IMR-90 (cell line): ENCODE results near the gene OAS3. TPM values are rescaled to one million over a fixed set of nuclear protein-coding genes. Genes with fewer than 3 reads are reported as not detected.

Experiments used
- ATAC-seq: fragments of 200-7000 bp; cut with Tn5 transposase; 2 replicates; pipeline ENCODE4 v1.9.1; 2020; ENCODE audit warnings: low read depth, mild to moderate bottlenecking, moderate library complexity
- BruUV-seq: library from RNA; stranded (reverse); fragments of 400-500 nt; replicated peaks from 2 replicates; lab custom pipeline; 2021; lab: Mats Ljungman, UMichigan
- CTCF ChIA-PET: fragments of 300-600 bp; formaldehyde crosslinking; extraction: SDS; loops from one replicate; lab custom pipeline; 2021; ENCODE audit warnings: antibody characterized with exemption; lab: Yijun Ruan, JAX
- POLR2A ChIA-PET: fragments of 300-600 bp; sonication (Branson Sonifier 250); formaldehyde crosslinking; loops from one replicate; lab custom pipeline; 2022; ENCODE audit warnings: antibody characterized with exemption; ENCODE audit not compliant: unreplicated experiment; lab: Charles Lee
- DNase-seq: peaks from one replicate; pipeline ENCODE4 v3.0.0; 2013
- H2AFZ ChIP-seq: replicated peaks from 2 replicates; pipeline ENCODE3; 2013; ENCODE audit warnings: low read length, mild to moderate bottlenecking; ENCODE audit not compliant: poor library complexity
- H2AK5ac ChIP-seq: 2 replicates; pipeline ENCODE4 v1.6.1; 2013; ENCODE audit warnings: low read depth, low read length, inconsistent platforms
- H2AK9ac ChIP-seq: replicated peaks from 2 replicates; pipeline ENCODE3; 2013; ENCODE audit warnings: mild to moderate bottlenecking, low read depth, low read length, moderate library complexity; ENCODE audit not compliant: poor library complexity
- H2BK120ac ChIP-seq: 2 replicates; pipeline ENCODE4 v1.6.1; 2013; ENCODE audit warnings: low read depth, low read length, inconsistent platforms
- H2BK15ac ChIP-seq: 3 replicates; pipeline ENCODE4 v1.6.1; 2013; ENCODE audit warnings: low read depth, low read length, inconsistent platforms
- H2BK20ac ChIP-seq: 2 replicates; pipeline ENCODE4 v1.6.1; 2013; ENCODE audit warnings: low read depth, mild to moderate bottlenecking, inconsistent platforms, low read length, moderate library complexity
- H2BK5ac ChIP-seq: 2 replicates; pipeline ENCODE4 v1.6.1; 2013; ENCODE audit warnings: mild to moderate bottlenecking, low read depth, low read length, inconsistent platforms; ENCODE audit not compliant: poor library complexity, severe bottlenecking
- H3K14ac ChIP-seq: replicated peaks from 2 replicates; pipeline ENCODE4 v1.6.1; 2013; ENCODE audit warnings: low read depth, low read length, inconsistent platforms
- H3K18ac ChIP-seq: 2 replicates; pipeline ENCODE4 v1.6.1; 2013; ENCODE audit warnings: low read depth, low read length, control low read depth
- H3K23ac ChIP-seq: 2 replicates; pipeline ENCODE4 v1.6.1; 2013; ENCODE audit warnings: low read depth, low read length, inconsistent platforms
- H3K27ac ChIP-seq: 2 replicates; pipeline ENCODE4 v1.5.1; 2013; ENCODE audit warnings: mild to moderate bottlenecking, control low read depth, low read length; ENCODE audit not compliant: insufficient read depth
- H3K27me3 ChIP-seq: 2 replicates; pipeline ENCODE4 v1.6.1; 2013; ENCODE audit warnings: low read length; ENCODE audit not compliant: control insufficient read depth, insufficient read depth
- H3K36me3 ChIP-seq: 2 replicates; pipeline ENCODE4 v1.6.1; 2013; ENCODE audit warnings: low read length, mixed read lengths; ENCODE audit not compliant: control insufficient read depth, insufficient read depth
- H3K4ac ChIP-seq: 2 replicates; pipeline ENCODE4 v1.6.1; 2013; ENCODE audit warnings: low read depth, low read length, inconsistent platforms
- H3K4me1 ChIP-seq: 2 replicates; pipeline ENCODE4 v1.6.1; 2013; ENCODE audit warnings: low read length, mixed read lengths; ENCODE audit not compliant: control insufficient read depth, insufficient read depth
- H3K4me2 ChIP-seq: 2 replicates; pipeline ENCODE4 v1.6.1; 2013; ENCODE audit warnings: low read depth, mild to moderate bottlenecking, control low read depth, low read length, moderate library complexity
- H3K4me3 ChIP-seq: 2 replicates; pipeline ENCODE4 v1.5.1; 2013; ENCODE audit warnings: low read depth, mild to moderate bottlenecking, control low read depth, low read length, moderate library complexity; ENCODE audit not compliant: insufficient read depth
- H3K56ac ChIP-seq: 2 replicates; pipeline ENCODE4 v1.6.1; 2013; ENCODE audit warnings: low read length, inconsistent platforms; ENCODE audit not compliant: insufficient read depth; ENCODE audit errors: extremely low read depth
- H3K79me1 ChIP-seq, 2 experiments: 2 replicates each; pipeline ENCODE4 v1.6.1; 2013; ENCODE audit warnings: low read length in 2 of 2, inconsistent platforms in 1 of 2, low read depth in 1 of 2
- H3K9ac ChIP-seq: 2 replicates; pipeline ENCODE4 v1.6.1; 2013; ENCODE audit warnings: low read depth, low read length, control low read depth
- H3K9me1 ChIP-seq: 2 replicates; pipeline ENCODE4 v1.6.1; 2013; ENCODE audit warnings: low read length, inconsistent platforms; ENCODE audit not compliant: insufficient read depth
- H3K9me3 ChIP-seq: 2 replicates; pipeline ENCODE4 v1.6.1; 2013; ENCODE audit warnings: low read length; ENCODE audit not compliant: control insufficient read depth, insufficient read depth
- H4K20me1 ChIP-seq: 2 replicates; pipeline ENCODE4 v1.6.1; 2013; ENCODE audit warnings: low read length, inconsistent platforms; ENCODE audit not compliant: insufficient read depth
- H4K5ac ChIP-seq: 2 replicates; pipeline ENCODE4 v1.6.1; 2013; ENCODE audit warnings: mild to moderate bottlenecking, low read depth, low read length, control low read depth
- H4K8ac ChIP-seq, 2 experiments: 2 replicates each; pipeline ENCODE4 v1.6.1; 2013; ENCODE audit warnings: low read depth in 2 of 2, low read length in 2 of 2, control low read depth in 1 of 2, inconsistent platforms in 1 of 2
- H4K91ac ChIP-seq: 2 replicates; pipeline ENCODE4 v1.6.1; 2013; ENCODE audit warnings: low read depth, low read length, inconsistent platforms; ENCODE audit not compliant: insufficient read depth
- BHLHE40 ChIP-seq: fragments of 150-350 bp; IDR thresholded peaks from 2 replicates; pipeline ENCODE4 v1.6.1; 2016; ENCODE audit warnings: mild to moderate bottlenecking, low read depth, low read length
- CEBPB ChIP-seq: IDR thresholded peaks from 2 replicates; pipeline ENCODE4 v1.6.1; 2012; ENCODE audit warnings: low read depth, low read length, improper control_type of control experiment
- CHD1 ChIP-seq: IDR thresholded peaks from 2 replicates; pipeline ENCODE4 v1.6.1; 2012; ENCODE audit warnings: low read depth, low read length, improper control_type of control experiment
- FOS ChIP-seq: fragments of 150-350 bp; IDR thresholded peaks from 2 replicates; pipeline ENCODE4 v1.6.1; 2016; ENCODE audit warnings: low read depth, low read length
- MAFK ChIP-seq: IDR thresholded peaks from 2 replicates; pipeline ENCODE4 v1.6.1; 2012; ENCODE audit warnings: low read depth, low read length, improper control_type of control experiment
- MAZ ChIP-seq: IDR thresholded peaks from 2 replicates; pipeline ENCODE4 v1.6.1; 2012; ENCODE audit warnings: low read depth, mild to moderate bottlenecking, low read length, improper control_type of control experiment, moderate library complexity, borderline replicate concordance
- MXI1 ChIP-seq: IDR thresholded peaks from 2 replicates; pipeline ENCODE4 v1.6.1; 2012; ENCODE audit warnings: low read depth, mild to moderate bottlenecking, low read length, moderate library complexity, borderline replicate concordance
- NFE2L2 ChIP-seq: fragments of 150-350 bp; IDR thresholded peaks from 2 replicates; pipeline ENCODE4 v1.6.1; 2016; ENCODE audit warnings: low read depth, mild to moderate bottlenecking, low read length
- POLR2A ChIP-seq: IDR thresholded peaks from 2 replicates; pipeline ENCODE4 v1.6.1; 2012; ENCODE audit warnings: mild to moderate bottlenecking, low read depth, low read length
- RAD21 ChIP-seq: IDR thresholded peaks from 2 replicates; pipeline ENCODE4 v1.6.1; 2012; ENCODE audit warnings: low read length, improper control_type of control experiment
- RCOR1 ChIP-seq: IDR thresholded peaks from 2 replicates; pipeline ENCODE4 v1.6.1; 2012; ENCODE audit warnings: mild to moderate bottlenecking, low read length, improper control_type of control experiment; ENCODE audit not compliant: insufficient replicate concordance
- RFX5 ChIP-seq: IDR thresholded peaks from 2 replicates; pipeline ENCODE4 v1.8.0; 2012; ENCODE audit warnings: low read depth, mild to moderate bottlenecking, low read length, moderate library complexity
- SMC3 ChIP-seq: fragments of 150-350 bp; IDR thresholded peaks from 2 replicates; pipeline ENCODE4 v1.6.1; 2016; ENCODE audit warnings: low read depth, mild to moderate bottlenecking, antibody characterized with exemption, low read length, moderate library complexity
- WGBS, 2 experiments: methylation state at CpG; one replicate each; pipeline versions ENCODE4 v1.1.5 to v1.1.7; 2013; ENCODE audit warnings: missing lambda C conversion rate in 2 of 2; ENCODE audit not compliant: insufficient read length in 1 of 2; ENCODE audit errors: extremely low coverage in 2 of 2; 5-methylcytosine and 5-hydroxymethylcytosine counted together
- dilution Hi-C: fragments of 300-500 bp; cut with HindIII; formaldehyde crosslinking; loops from one replicate; pipeline ENCODE4 v1.14.3; 2018; ENCODE audit warnings: low sequenced_read_pairs; ENCODE audit not compliant: unreplicated experiment
- in situ Hi-C: fragments of 300-500 bp; cut with MboI; formaldehyde crosslinking; loops from 3 replicates; pipeline ENCODE4 v1.14.3; 2019; ENCODE audit warnings: low sequenced_read_pairs, inconsistent platforms, mixed read lengths
- intact Hi-C: fragments of 100-400 bp; cut with micrococcal nuclease; formaldehyde crosslinking; loops from 2 replicates; pipeline ENCODE4 v1.10.0; 2022
- polyA plus RNA-seq, 3 experiments: library from polyadenylated mRNA; depleted of rRNA; stranded (reverse); fragments of >200 nt; gene quantifications; 2 replicates each; pipeline ENCODE4 v1.2.3, GENCODE V29; 2012; ENCODE audit warnings: low replicate concordance in 1 of 3
- total RNA-seq: library from RNA; depleted of rRNA; stranded (reverse); fragments of >200 nt; gene quantifications from 2 replicates; pipeline ENCODE4 v1.2.3, GENCODE V29; 2012
- TF ChIP-seq, protein P1 (sequence below): conservative IDR thresholded peaks from 2 replicates; pipeline ENCODE4 v1.5.1; 2012; ENCODE audit warnings: mild to moderate bottlenecking, low read depth, low read length, improper control_type of control experiment
- TF ChIP-seq, protein P2 (sequence below): fragments of 150-350 bp; IDR thresholded peaks from 2 replicates; pipeline ENCODE4 v1.6.1; 2017; ENCODE audit warnings: mild to moderate bottlenecking, antibody characterized with exemption, low read length, low read depth
- TF ChIP-seq, protein P3 (sequence below): fragments of 150-350 bp; IDR thresholded peaks from 2 replicates; pipeline ENCODE4 v1.6.1; 2016; ENCODE audit warnings: low read depth, mild to moderate bottlenecking, low read length, moderate library complexity, borderline replicate concordance

Gene OAS3
- total and polyA plus RNA-seq, 2 of the 4 experiments (the other 2 are of a cell fraction), result 4.1 to 7.8 TPM

DNA sequence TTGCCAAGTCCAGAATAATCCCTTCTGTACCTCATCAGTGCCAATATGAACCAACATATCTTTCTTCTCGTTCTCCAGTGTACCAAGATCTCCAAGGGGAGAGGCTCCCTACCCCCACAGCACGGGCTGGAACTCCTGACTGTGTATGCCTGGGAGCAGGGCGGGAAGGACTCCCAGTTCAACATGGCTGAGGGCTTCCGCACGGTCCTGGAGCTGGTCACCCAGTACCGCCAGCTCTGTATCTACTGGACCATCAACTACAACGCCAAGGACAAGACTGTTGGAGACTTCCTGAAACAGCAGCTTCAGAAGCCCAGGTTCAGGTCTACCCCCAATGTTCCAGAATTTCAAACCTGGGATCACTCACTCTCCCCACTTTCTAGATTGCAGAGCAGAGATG lies 29.6 kb downstream of the OAS3 start:
- no TSS peak for BruUV-seq
- in situ Hi-C loops, result no loop called here
- H4K5ac ChIP-seq, result no peak overlapping the region

More for the DNA sequence above, 29.6 kb downstream of the OAS3 start:
- Histone ChIP-seq H3K27ac (no peak overlapping the region), H2BK20ac (no peak overlapping the region), H2BK120ac (no peak overlapping the region), H3K4me1 (no peaks in the 10 kb centered on the region), H3K79me1 (no peaks in the 10 kb centered on the region), H4K91ac (no peak overlapping the region), H4K20me1 (no peaks in the 10 kb centered on the region), H3K9ac (no peak overlapping the region), H3K18ac (no peak overlapping the region), H2BK15ac (no peak overlapping the region), H4K8ac (no peak overlapping the region), H2AK9ac (no peak overlapping the region), H3K14ac (no peak overlapping the region), H2BK5ac (no peak overlapping the region), H3K4me3 (no peak overlapping the region), H3K56ac (no peak overlapping the region), H3K23ac (no peak overlapping the region), H3K9me3 (no peaks in the 10 kb centered on the region), H2AFZ (no peak overlapping the region), H3K4me2 (no peak overlapping the region), H3K4ac (no peak overlapping the region), H3K9me1 (peaks cover 3% of the 10 kb centered on the region; the same call in 1 of the 2 replicates), H2AK5ac (no peak overlapping the region), H3K36me3 (no peaks in the 10 kb centered on the region; the same call in 1 of the 2 replicates), H3K27me3 (no peaks in the 10 kb centered on the region)
- ChIA-PET CTCF (interaction anchor here (1.1 kb wide), 1 partner anchor 12 kb away, joined by 3 read pairs; no protein-coding TSS in a partner anchor), POLR2A (no interaction called here)
- WGBS, 2 experiments, result 76% methylated on average over 5 of the region's 7 CpGs; no CpG with 5 or more reads in 1 of the 2 experiments
- TF ChIP-seq RCOR1 (no peak), MXI1 (no peak), RAD21 (no peak), CEBPB (no peak), BHLHE40 (no peak), FOS (no peak), POLR2A (no peak), RFX5 (no peak), MAZ (no peak), NFE2L2 (no peak), SMC3 (no peak), MAFK (no peak), CHD1 (no peak)
- TF ChIP-seq, protein P1, sequence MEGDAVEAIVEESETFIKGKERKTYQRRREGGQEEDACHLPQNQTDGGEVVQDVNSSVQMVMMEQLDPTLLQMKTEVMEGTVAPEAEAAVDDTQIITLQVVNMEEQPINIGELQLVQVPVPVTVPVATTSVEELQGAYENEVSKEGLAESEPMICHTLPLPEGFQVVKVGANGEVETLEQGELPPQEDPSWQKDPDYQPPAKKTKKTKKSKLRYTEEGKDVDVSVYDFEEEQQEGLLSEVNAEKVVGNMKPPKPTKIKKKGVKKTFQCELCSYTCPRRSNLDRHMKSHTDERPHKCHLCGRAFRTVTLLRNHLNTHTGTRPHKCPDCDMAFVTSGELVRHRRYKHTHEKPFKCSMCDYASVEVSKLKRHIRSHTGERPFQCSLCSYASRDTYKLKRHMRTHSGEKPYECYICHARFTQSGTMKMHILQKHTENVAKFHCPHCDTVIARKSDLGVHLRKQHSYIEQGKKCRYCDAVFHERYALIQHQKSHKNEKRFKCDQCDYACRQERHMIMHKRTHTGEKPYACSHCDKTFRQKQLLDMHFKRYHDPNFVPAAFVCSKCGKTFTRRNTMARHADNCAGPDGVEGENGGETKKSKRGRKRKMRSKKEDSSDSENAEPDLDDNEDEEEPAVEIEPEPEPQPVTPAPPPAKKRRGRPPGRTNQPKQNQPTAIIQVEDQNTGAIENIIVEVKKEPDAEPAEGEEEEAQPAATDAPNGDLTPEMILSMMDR, result no peak
- TF ChIP-seq, protein P2, sequence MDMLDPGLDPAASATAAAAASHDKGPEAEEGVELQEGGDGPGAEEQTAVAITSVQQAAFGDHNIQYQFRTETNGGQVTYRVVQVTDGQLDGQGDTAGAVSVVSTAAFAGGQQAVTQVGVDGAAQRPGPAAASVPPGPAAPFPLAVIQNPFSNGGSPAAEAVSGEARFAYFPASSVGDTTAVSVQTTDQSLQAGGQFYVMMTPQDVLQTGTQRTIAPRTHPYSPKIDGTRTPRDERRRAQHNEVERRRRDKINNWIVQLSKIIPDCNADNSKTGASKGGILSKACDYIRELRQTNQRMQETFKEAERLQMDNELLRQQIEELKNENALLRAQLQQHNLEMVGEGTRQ, result no peak
- TF ChIP-seq, protein P3, sequence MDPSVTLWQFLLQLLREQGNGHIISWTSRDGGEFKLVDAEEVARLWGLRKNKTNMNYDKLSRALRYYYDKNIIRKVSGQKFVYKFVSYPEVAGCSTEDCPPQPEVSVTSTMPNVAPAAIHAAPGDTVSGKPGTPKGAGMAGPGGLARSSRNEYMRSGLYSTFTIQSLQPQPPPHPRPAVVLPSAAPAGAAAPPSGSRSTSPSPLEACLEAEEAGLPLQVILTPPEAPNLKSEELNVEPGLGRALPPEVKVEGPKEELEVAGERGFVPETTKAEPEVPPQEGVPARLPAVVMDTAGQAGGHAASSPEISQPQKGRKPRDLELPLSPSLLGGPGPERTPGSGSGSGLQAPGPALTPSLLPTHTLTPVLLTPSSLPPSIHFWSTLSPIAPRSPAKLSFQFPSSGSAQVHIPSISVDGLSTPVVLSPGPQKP, result no peak
- intact Hi-C loops, result no loop called here
- no peak for DNase-seq
- ATAC-seq, result no peak
- dilution Hi-C loops, result no loop called here
